Measurements from ENCODE around the gene LIG3.

LIG3 gene

GRCh38 chr17:35016369-35016768, 36.1 kb downstream of the LIG3 start:
- Histone ChIP-seq H3K4me1 (peaks cover 4% of the 10 kb centered on the region), H3K27ac (no peak overlapping the region), H3K79me2 (no peaks in the 10 kb centered on the region), H3K36me3 (ENCODE audit: control insufficient read depth, insufficient read depth, low read length) (no peaks in the 10 kb centered on the region), H2AFZ (no peak overlapping the region), H3K4me2 (ENCODE audit: low read length) (no peak overlapping the region), H3K9me3 (ENCODE audit: control insufficient read depth, low read length) (no peaks in the 10 kb centered on the region), H3K27me3 (ENCODE audit: control insufficient read depth, insufficient read depth, low read length) (no peaks in the 10 kb centered on the region), H3K9ac (no peak overlapping the region), H3K4me3 (ENCODE audit: low read depth, low read length) (no peak overlapping the region)
- no peak for TF ChIP-seq CTCF (IDR thresholded peaks at IDR 0.05)

GRCh38 chr17:35017021-35017420, 36.7 kb downstream of the LIG3 start:
- no peaks in the 10 kb centered on the region for H3K79me2 ChIP-seq
- no peak overlapping the region for H3K9ac ChIP-seq
- H3K27ac ChIP-seq = no peak overlapping the region
- H3K9me3 ChIP-seq (ENCODE audit: control insufficient read depth, low read length) = no peaks in the 10 kb centered on the region
- no peaks in the 10 kb centered on the region for H3K36me3 ChIP-seq (ENCODE audit: control insufficient read depth, insufficient read depth, low read length)
- peaks cover 4% of the 10 kb centered on the region for H3K4me1 ChIP-seq
- no peaks in the 10 kb centered on the region for H3K27me3 ChIP-seq (ENCODE audit: control insufficient read depth, insufficient read depth, low read length)
- H3K4me2 ChIP-seq (ENCODE audit: low read length) = no peak overlapping the region
- no peak for TF ChIP-seq CTCF (IDR thresholded peaks at IDR 0.05)
- no peak overlapping the region for H3K4me3 ChIP-seq (ENCODE audit: low read depth, low read length)
- H2AFZ ChIP-seq = no peak overlapping the region

- Histone ChIP-seq H3K9me3 (ENCODE audit: control insufficient read depth, low read length) (no peaks in the 10 kb centered on the region), H3K9ac (no peak overlapping the region), H3K4me3 (ENCODE audit: low read depth, low read length) (no peak overlapping the region), H3K27me3 (ENCODE audit: control insufficient read depth, insufficient read depth, low read length) (no peaks in the 10 kb centered on the region), H3K4me1 (peaks cover 4% of the 10 kb centered on the region), H3K36me3 (ENCODE audit: control insufficient read depth, insufficient read depth, low read length) (no peaks in the 10 kb centered on the region), H2AFZ (no peak overlapping the region), H3K4me2 (ENCODE audit: low read length) (no peak overlapping the region), H3K79me2 (peaks cover 3% of the 10 kb centered on the region), H3K27ac (no peak overlapping the region)
- no peak for TF ChIP-seq CTCF (IDR thresholded peaks at IDR 0.05)
These were observed 38.5 kb downstream of the LIG3 start for GRCh38 chr17:35018814-35019213.

- no peak overlapping the region for H2AFZ ChIP-seq
- H3K79me2 ChIP-seq = peaks cover 3% of the 10 kb centered on the region
- peaks cover 4% of the 10 kb centered on the region for H3K4me1 ChIP-seq
- TF ChIP-seq CTCF (IDR thresholded peaks at IDR 0.05) = no peak
- no peak overlapping the region for H3K4me3 ChIP-seq (ENCODE audit: low read depth, low read length)
- H3K27ac ChIP-seq = no peak overlapping the region
- no peaks in the 10 kb centered on the region for H3K9me3 ChIP-seq (ENCODE audit: control insufficient read depth, low read length)
- no peaks in the 10 kb centered on the region for H3K36me3 ChIP-seq (ENCODE audit: control insufficient read depth, insufficient read depth, low read length)
- no peaks in the 10 kb centered on the region for H3K27me3 ChIP-seq (ENCODE audit: control insufficient read depth, insufficient read depth, low read length)
- no peak overlapping the region for H3K9ac ChIP-seq
- H3K4me2 ChIP-seq (ENCODE audit: low read length) = no peak overlapping the region
These were observed 39.3 kb downstream of the LIG3 start for GRCh38 chr17:35019386-35020179.

All from parathyroid adenoma (tissue), 2 donors.